ENCODE measurements around the gene RNF2.

The RNF2 gene

DNA sequence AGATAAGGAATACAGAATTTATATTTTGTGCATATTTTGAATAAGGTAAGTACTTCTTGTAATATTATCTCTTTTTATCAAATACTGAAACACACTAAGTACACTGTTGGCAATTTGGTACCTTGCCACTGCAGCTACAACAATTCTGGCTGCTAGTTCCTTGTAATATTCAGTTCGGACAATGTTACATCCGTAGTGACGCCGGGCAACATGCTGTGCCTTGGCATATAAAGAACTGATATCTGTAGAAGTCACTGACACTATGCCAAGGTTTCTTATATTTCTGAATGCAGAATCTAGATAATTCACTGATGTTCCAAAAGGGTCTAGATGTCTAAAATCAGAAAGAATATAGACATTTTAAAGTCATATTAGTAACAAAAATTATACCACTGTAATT is 93.9 kb downstream of the RNF2 start:
- TF ChIP-seq, protein P1, sequence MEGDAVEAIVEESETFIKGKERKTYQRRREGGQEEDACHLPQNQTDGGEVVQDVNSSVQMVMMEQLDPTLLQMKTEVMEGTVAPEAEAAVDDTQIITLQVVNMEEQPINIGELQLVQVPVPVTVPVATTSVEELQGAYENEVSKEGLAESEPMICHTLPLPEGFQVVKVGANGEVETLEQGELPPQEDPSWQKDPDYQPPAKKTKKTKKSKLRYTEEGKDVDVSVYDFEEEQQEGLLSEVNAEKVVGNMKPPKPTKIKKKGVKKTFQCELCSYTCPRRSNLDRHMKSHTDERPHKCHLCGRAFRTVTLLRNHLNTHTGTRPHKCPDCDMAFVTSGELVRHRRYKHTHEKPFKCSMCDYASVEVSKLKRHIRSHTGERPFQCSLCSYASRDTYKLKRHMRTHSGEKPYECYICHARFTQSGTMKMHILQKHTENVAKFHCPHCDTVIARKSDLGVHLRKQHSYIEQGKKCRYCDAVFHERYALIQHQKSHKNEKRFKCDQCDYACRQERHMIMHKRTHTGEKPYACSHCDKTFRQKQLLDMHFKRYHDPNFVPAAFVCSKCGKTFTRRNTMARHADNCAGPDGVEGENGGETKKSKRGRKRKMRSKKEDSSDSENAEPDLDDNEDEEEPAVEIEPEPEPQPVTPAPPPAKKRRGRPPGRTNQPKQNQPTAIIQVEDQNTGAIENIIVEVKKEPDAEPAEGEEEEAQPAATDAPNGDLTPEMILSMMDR (IDR thresholded peaks at IDR 0.05; ENCODE audit: low read length, missing control alignments): no peak
- DNase-seq (ENCODE audit: low read depth): no peak
- H3K4me3 ChIP-seq (replicated peaks; ENCODE audit: low read depth, low read length): no peak overlapping the region

DNA sequence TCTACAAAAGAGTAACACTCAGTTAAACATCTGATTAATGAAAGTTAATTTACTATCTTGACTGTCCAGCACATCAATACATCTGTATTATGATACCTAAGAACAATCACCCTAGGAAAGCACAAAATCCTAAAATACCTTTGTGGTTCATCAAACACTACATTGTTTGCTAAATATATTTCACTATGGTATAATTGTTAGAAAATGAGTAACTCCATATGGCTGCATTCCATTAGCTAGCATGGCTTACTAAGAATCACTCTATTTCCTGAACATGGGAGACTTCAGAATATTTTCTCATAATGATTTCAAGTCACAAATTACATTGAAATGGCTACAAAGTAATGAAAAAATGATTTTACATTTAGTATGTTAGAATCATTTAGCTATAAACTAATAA is 98.9 kb downstream of the RNF2 start:
- H3K4me3 ChIP-seq (replicated peaks; ENCODE audit: low read depth, low read length): no peak overlapping the region
- TF ChIP-seq, protein P1 (IDR thresholded peaks at IDR 0.05; ENCODE audit: low read length, missing control alignments): no peak
- peak; percentile 57 for DNase-seq (ENCODE audit: low read depth)

DNA sequence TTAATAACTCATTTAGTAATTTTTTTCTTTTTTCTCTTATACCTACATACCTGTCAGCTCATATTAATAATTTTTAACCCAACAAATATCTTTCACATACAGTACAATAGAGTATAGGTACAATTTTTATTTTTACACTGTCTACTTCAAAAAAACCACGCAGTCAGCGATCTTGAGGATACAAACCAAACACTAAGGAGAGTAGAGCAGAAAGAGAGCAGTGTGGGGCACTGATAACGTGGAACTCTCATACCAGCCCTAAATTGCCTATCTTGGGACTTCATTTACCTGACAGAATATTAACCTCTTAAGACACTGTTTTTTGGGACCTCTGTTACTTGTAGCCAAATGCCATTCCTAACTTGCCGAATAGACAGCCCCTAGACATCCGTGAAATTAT is 105.9 kb downstream of the RNF2 start:
- no peak overlapping the region for H3K4me3 ChIP-seq (replicated peaks; ENCODE audit: low read depth, low read length)
- no peak for DNase-seq (ENCODE audit: low read depth)
- TF ChIP-seq, protein P1 (IDR thresholded peaks at IDR 0.05; ENCODE audit: low read length, missing control alignments): no peak

All from fibroblast of pulmonary artery (primary cell).